Islet precursor cell (in vitro differentiated cells): ENCODE data around the gene RAMP3.
A peak's percentile ranks its signal among the peaks of the same experiment; 100 is the strongest.
"Not testable (repeated sequence)": the region's sequence is repeated elsewhere in the genome, so short reads cannot be mapped to it uniquely, and the experiment has no call there.

ENCODE experiments used
- DNase-seq: peaks from one replicate; pipeline ENCODE4 v3.0.0-alpha.2; 2018

The RAMP3 gene, protein sequence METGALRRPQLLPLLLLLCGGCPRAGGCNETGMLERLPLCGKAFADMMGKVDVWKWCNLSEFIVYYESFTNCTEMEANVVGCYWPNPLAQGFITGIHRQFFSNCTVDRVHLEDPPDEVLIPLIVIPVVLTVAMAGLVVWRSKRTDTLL

GRCh38 chr7:45157653-45158401 lies at the start of gene RAMP3:
Gene RAMP3 (plus strand): TSS chr7:45157791. CDS start chr7:45157829, 38 bp downstream.
- no peak for DNase-seq

GRCh38 chr7:45108863-45109262 lies 48.7 kb upstream of the RAMP3 start:
- DNase-seq = peak; percentile 29

GRCh38 chr7:45111298-45112223 lies 46.0 kb upstream of the RAMP3 start, which contains the start of gene TBRG4:
Gene TBRG4 (minus strand): TSS chr7:45111697. CDS start chr7:45109237, 2,460 bp downstream.
- DNase-seq = peak; percentile 96

DNA sequence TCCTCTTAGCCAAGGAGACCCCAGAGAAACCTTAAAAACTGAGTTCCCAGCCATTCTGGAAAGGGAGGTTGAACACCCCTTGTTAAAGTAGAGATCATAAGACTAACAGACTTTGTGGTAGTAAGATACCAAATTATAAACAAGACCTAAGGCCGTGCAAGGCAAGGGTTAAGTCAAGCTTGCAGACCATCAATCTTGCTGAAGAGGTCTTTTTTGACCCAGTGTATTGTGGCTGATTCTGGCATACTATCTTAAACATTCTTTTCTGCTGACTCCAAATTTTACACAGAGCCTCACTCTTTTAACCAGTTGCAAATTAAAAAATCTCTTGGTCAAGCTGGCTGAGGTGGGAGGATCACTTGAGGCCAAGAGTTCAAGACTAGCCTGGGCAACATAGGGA lies 44.9 kb upstream of the RAMP3 start:
- DNase-seq = no peak

DNA sequence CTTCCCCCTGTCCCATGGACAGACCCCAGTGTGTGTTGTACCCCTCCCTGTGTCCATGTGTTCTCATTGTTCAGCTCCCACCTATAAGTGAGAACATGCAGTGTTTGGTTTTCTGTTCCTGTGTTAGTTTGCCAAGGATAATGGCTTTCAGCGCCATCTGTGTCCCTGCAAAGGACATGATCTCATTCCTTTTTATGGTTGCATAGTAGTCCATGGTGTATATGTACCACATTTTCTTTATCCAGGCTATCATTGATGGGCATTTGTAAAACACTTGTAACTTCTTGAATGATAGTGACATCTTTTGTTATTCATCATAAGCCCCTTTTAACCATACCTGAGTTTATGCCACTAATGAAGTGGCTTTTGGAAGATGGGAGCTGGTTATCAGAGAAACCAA lies 43.3 kb upstream of the RAMP3 start:
- not testable (repeated sequence) for DNase-seq

GRCh38 chr7:45114926-45115325 lies 42.7 kb upstream of the RAMP3 start:
- DNase-seq = no peak

- no peak for DNase-seq
Observed at GRCh38 chr7:45116048-45116447, 41.5 kb upstream of the RAMP3 start.

GRCh38 chr7:45117582-45117981 lies 40.0 kb upstream of the RAMP3 start:
- DNase-seq = no peak

- DNase-seq = peak; percentile 43
Observed at GRCh38 chr7:45118292-45118691, 39.3 kb upstream of the RAMP3 start.

DNA sequence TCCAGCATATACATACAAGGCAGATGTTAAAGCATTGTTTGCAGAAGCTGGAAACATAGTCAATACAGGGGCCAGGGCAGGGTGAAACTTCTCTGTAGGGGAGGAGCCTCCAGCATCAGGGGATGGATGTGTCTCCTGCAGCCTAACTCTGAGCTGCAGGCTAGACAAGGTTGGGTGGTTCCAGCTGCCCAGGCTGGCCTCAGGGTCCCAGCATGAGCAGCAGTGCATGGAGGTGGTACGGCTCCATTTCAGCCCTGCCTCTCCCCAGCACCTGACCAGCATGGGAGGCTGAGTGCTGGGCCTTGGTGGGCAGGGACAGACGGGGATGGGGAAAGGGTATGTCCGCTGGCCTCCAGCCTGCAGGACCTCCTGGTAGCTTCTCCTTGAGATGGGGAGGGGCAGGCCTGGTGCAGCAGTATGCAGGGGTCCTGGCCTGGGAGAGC lies 38.7 kb upstream of the RAMP3 start:
- peak; percentile 45 for DNase-seq

GRCh38 chr7:45119550-45119949 lies 38.0 kb upstream of the RAMP3 start:
- no peak for DNase-seq

- DNase-seq = no peak
Observed at GRCh38 chr7:45122975-45123860, 34.4 kb upstream of the RAMP3 start.

GRCh38 chr7:45123913-45124710 lies 33.5 kb upstream of the RAMP3 start:
- no peak for DNase-seq

GRCh38 chr7:45125193-45125904 lies 32.2 kb upstream of the RAMP3 start:
- DNase-seq = no peak

DNA sequence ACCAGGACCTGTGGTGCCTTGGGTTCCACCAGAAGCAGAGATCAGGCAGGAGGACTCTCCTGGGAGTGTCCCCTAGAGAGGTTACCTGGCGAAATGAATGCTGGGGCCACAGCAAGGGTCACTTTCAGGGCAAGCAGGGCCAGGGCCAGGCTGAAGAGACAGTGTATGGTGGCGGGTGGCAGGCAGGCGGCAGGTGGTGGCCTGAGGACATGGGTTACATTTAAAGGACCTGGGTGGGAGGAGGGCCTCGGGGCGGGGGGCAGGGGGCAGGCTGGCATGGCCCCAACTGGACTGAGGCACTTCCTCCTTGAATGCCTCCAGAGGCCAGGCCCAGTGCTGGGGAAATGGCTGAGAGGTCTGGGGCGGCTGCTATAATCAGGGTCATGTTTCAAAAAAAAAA lies 31.4 kb upstream of the RAMP3 start:
- no peak for DNase-seq

DNA sequence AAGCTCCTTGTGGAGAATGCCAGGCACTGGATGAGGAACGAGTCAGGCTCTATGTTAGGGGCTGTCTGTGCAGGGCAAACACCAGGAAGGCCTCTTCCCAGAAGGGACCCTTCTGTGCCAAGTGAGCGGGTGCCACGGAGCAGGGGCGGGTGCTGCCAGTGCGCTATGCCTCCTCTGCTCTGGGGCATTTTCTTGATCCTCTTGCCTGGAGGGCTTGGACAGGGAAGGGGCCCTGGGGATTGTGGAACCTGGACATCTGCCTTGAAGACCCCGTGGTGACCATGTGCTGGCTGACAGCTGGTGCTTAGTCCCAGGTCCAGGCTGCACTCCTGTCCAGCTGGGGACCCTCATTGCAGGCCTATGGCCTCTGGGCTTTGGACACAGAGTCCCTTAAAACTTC lies 30.7 kb upstream of the RAMP3 start:
- no peak for DNase-seq

DNA sequence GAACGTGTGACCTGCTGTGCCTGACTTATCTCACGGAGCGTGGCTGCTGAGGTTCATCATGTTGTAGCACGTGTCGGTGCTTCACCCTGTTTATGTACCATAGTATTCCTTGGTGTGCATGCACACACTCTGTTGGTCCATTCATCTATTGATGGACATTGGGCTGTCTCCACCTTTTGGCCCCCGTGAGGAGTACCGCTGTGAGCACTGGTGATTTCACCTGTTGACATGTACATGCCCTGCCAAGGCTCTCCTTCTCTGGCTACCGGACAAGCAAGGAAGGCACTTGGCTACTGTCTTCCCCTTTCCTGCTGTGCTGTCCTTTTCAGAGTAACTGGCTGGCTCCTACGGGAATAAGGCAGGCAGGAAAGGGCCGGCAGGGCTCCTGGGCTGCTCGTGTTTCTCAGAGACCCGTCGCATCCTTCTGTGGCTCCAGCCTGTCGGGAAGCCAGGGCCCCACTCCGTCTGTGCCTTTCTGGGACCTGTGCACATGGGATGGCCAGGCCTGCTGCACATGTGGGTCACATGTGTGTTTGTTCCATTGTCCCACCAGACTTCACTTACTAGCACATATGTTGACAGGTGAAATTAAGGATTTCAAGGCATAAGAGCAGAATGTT lies 28.3 kb upstream of the RAMP3 start:
- no peak for DNase-seq

DNA sequence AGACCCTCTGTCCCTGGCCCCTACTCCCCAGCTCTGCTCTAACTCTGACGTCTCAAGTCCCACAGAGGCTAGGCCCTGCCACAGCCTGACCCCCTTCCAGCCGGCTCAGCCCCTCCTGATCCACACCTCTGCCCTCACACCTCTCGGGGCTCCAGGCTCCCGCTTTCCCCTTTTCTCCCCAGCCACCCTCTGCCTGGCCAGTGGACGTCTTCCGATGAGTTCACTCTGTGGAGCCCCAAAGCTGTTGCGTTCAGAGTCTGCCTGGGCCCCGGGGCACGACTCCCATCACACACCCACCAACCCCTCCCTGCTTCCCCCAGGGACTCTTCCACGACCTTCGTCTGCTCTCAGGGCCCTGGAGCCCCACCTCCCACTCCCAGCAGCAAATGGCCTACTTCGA lies 27.7 kb upstream of the RAMP3 start:
- DNase-seq = no peak

DNA sequence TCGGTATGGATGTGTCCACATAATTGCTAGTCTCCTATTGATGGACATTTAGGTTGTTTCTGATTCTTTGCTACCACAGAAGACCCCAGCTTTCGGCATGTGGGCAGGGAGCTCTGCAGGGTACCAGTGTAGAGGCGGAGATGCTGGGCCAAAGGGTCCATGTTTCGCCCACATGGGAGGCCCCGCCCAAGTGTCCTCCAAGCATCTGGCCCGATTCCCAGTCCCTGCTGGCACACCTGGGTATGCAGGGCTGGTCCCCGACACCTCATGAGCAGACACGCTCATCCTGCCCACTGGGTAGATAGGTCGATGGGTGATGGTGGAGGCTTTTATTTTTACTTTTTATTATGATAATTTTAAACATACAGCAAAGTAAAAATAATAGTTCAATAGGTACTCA lies 26.7 kb upstream of the RAMP3 start:
- DNase-seq = no peak

DNA sequence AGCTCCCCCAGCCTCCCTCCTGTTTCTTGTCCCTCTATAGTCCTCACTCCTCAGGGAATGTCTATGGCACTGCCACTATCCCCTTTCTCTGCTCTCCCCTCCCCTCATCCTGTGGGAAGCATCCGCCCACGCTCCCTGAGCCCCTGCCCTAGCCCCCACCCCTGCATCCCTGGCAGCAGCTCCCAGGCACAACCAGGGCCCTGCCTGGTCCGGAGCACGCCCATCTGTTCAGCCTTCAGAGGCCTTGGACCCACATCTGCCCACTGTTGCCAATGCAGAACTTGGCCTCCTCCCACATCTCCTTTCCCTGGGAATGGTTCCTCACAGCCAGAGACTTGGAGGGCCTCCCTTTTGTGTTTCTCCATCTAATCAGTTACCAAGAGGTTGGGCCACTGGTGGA lies 25.7 kb upstream of the RAMP3 start:
- no peak for DNase-seq
